Measurements from ENCODE around the gene TMEM143. TPM values are rescaled to one million over a fixed set of nuclear protein-coding genes. Genes with fewer than 3 reads are reported as not detected.
A peak's percentile ranks its signal among the peaks of the same experiment; 100 is the strongest.

TMEM143 gene
- total and polyA plus RNA-seq, 10 of the 15 experiments (the other 5 are each of a cell fraction or from before 2014, with no cell fraction given), result 1.5 to 19.5 (median 10.1) TPM

GRCh38 chr19:48290771-48291488 lies 72.8 kb downstream of the TMEM143 start (continued):
- peak; percentile 75 for TF ChIP-seq RAD21 (IDR thresholded peaks at IDR 0.05; ENCODE audit: insufficient read depth, low read depth, low read length)
- TF ChIP-seq RUNX3 (IDR thresholded peaks at IDR 0.05; ENCODE audit: low read length), result 0 out of 2 replicates have a peak, but pooled peaks have one; percentile 1
- no peak for TF ChIP-seq ZBTB11 (CRISPR knock-in tag; IDR thresholded peaks at IDR 0.05)
- no peak for TF ChIP-seq NFYB (IDR thresholded peaks at IDR 0.05; ENCODE audit: insufficient read depth, low read depth, low read length)
- 0 out of 2 replicates have a peak, but pooled peaks have one; percentile 18 for TF ChIP-seq LARP7 (IDR thresholded peaks at IDR 0.05)
- no peak for TF ChIP-seq CBX3 (IDR thresholded peaks at IDR 0.05; ENCODE audit: borderline replicate concordance, low read depth)
- TF ChIP-seq TAF1 (IDR thresholded peaks at IDR 0.05; ENCODE audit: borderline replicate concordance, low read depth, low read length), result no peak
- TF ChIP-seq ZZZ3 (IDR thresholded peaks at IDR 0.05; ENCODE audit: control insufficient read depth, insufficient read length, low read depth), result no peak
- no peak for TF ChIP-seq ZBTB40 (IDR thresholded peaks at IDR 0.05; ENCODE audit: borderline replicate concordance)
- TF ChIP-seq CREM (IDR thresholded peaks at IDR 0.05; ENCODE audit: low read depth), result no peak
- TF ChIP-seq ZNF384 (IDR thresholded peaks at IDR 0.05; ENCODE audit: borderline replicate concordance, low read depth, low read length), result no peak
- TF ChIP-seq ZNF687 (IDR thresholded peaks at IDR 0.05), result no peak
- no peak for TF ChIP-seq MTA2 (IDR thresholded peaks at IDR 0.05; ENCODE audit: low read depth)
- TF ChIP-seq NR2C2 (IDR thresholded peaks at IDR 0.05; ENCODE audit: borderline replicate concordance, control insufficient read depth, insufficient read length, low read depth), result no peak
- 0 out of 2 replicates have a peak, but pooled peaks have one; percentile 27 for TF ChIP-seq GATAD2B (conservative IDR thresholded peaks at IDR 0.05; ENCODE audit: low read depth)
- TF ChIP-seq RCOR1 (conservative IDR thresholded peaks at IDR 0.05; ENCODE audit: low read depth, low read length), result no peak

All from GM12878 (cell line).